Type B pancreatic cell (in vitro differentiated cells): Measurements from ENCODE around the gene ITPRIPL1. TPM values are rescaled to one million over a fixed set of nuclear protein-coding genes. Genes with fewer than 3 reads are reported as not detected.

ENCODE experiments used
- DNase-seq: peaks from one replicate; pipeline ENCODE4 v3.0.0; 2021; ENCODE audit warnings: mixed read lengths; ENCODE audit not compliant: unreplicated experiment; ENCODE audit errors: extremely low spot score
- H3K27ac Mint-ChIP-seq: 2 replicates; pipeline ENCODE4 v1.8.0; 2021; ENCODE audit warnings: mild to moderate bottlenecking, mixed read lengths
- H3K27me3 Mint-ChIP-seq: 2 replicates; pipeline ENCODE4 v1.8.0; 2021; ENCODE audit warnings: mixed read lengths
- H3K36me3 Mint-ChIP-seq: 2 replicates; pipeline ENCODE4 v1.8.0; 2021; ENCODE audit warnings: mixed read lengths
- H3K4me1 Mint-ChIP-seq: one replicate; pipeline ENCODE4 v1.8.0; 2021; ENCODE audit warnings: mixed read lengths; ENCODE audit not compliant: unreplicated experiment
- H3K4me3 Mint-ChIP-seq: 2 replicates; pipeline ENCODE4 v1.8.0; 2021; ENCODE audit warnings: mild to moderate bottlenecking, mixed read lengths
- H3K9me3 Mint-ChIP-seq: 2 replicates; pipeline ENCODE4 v1.8.0; 2021; ENCODE audit warnings: mixed read lengths
- total RNA-seq: library from RNA; stranded (reverse); gene quantifications from 2 replicates; pipeline ENCODE4 v1.2.1, GENCODE V29; 2021; ENCODE audit warnings: low replicate concordance
- TF ChIP-seq, protein P1 (sequence below): fragments of 200-600 bp; sonication (generic); conservative IDR thresholded peaks from 2 replicates; pipeline ENCODE4 v1.5.0; 2021; ENCODE audit warnings: antibody characterized with exemption, mild to moderate bottlenecking

Gene ITPRIPL1
- total RNA-seq, 1 donor from 2014 or later: 11.6 TPM

DNA sequence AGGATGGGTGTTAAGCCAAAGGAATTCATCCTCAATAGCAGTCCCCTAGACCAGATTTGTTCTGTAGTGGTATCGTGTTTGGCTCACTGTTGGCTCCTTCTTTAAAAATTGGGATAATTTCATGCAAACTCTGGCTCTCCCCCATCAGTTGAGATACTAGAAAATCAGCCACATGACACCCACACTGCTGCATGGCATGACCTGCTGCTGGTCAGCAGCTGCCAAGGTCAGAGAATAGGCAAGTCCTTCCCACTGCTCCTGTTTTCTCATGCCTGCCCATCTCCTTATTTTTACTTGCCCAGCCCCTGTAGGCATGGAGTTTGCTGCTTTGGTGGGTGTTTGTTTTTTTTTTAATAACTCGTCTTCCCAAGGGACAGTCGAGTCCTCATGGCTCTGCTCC lies 18.7 kb upstream of the ITPRIPL1 start:
- Mint-ChIP-seq H3K27ac (peak overlapping the region; percentile 97), H3K27me3 (no peaks in the 10 kb centered on the region), H3K4me3 (peak overlapping the region; percentile 100), H3K4me1 (peaks cover 27% of the 10 kb centered on the region), H3K36me3 (peaks cover 25% of the 10 kb centered on the region), H3K9me3 (no peaks in the 10 kb centered on the region)
- TF ChIP-seq, protein P1, sequence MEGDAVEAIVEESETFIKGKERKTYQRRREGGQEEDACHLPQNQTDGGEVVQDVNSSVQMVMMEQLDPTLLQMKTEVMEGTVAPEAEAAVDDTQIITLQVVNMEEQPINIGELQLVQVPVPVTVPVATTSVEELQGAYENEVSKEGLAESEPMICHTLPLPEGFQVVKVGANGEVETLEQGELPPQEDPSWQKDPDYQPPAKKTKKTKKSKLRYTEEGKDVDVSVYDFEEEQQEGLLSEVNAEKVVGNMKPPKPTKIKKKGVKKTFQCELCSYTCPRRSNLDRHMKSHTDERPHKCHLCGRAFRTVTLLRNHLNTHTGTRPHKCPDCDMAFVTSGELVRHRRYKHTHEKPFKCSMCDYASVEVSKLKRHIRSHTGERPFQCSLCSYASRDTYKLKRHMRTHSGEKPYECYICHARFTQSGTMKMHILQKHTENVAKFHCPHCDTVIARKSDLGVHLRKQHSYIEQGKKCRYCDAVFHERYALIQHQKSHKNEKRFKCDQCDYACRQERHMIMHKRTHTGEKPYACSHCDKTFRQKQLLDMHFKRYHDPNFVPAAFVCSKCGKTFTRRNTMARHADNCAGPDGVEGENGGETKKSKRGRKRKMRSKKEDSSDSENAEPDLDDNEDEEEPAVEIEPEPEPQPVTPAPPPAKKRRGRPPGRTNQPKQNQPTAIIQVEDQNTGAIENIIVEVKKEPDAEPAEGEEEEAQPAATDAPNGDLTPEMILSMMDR: no peak
- no peak for DNase-seq

DNA sequence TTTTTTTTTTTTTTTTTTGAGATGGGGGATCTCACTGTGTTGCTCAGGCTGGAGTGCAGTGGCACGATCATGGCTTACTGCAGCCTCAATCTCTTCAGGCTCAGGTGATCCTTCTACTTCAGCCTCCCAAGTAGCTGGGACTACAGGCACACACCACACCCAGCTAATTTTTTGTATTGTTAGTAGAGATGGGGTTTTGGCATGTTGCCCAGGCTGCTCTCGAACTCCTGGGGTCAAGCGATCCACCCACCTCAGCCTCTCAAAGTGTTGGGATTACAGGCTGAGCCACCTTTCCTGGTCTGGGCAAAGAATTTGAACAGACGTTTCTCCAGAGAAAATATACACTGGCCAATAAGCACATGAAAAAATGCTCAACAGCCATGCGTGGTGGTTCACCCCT lies 16.9 kb upstream of the ITPRIPL1 start:
- H3K27me3 Mint-ChIP-seq: peaks cover 13% of the 10 kb centered on the region
- DNase-seq: no peak
- TF ChIP-seq, protein P1: no peak
- no peaks in the 10 kb centered on the region for H3K9me3 Mint-ChIP-seq
- H3K27ac Mint-ChIP-seq: no peak overlapping the region
- peaks cover 22% of the 10 kb centered on the region for H3K4me1 Mint-ChIP-seq
- peaks cover 10% of the 10 kb centered on the region for H3K36me3 Mint-ChIP-seq
- no peak overlapping the region for H3K4me3 Mint-ChIP-seq

DNA sequence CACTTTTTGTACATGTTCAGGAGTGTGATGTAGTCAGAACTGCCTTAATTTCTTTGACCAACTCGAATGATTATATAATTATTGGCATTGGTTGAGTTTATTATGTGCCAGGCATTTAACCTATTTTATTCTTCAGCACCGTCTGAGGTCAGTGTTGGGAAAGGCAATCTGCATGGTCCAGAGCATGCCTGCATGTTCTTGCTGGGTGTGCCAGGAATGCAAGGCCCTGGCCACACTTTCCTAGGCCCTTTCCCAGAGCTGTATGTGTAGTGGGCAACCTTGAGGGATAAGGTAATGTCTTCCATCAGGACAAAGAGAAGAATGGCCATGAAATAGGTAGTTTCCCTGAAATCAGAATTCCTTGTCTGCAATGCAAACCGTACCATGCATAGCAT lies 10.1 kb upstream of the ITPRIPL1 start:
- no peak for DNase-seq
- no peaks in the 10 kb centered on the region for H3K36me3 Mint-ChIP-seq
- TF ChIP-seq, protein P1: no peak
- no peaks in the 10 kb centered on the region for H3K4me1 Mint-ChIP-seq
- H3K4me3 Mint-ChIP-seq: no peak overlapping the region
- no peaks in the 10 kb centered on the region for H3K9me3 Mint-ChIP-seq
- no peak overlapping the region for H3K27ac Mint-ChIP-seq
- peaks cover 30% of the 10 kb centered on the region for H3K27me3 Mint-ChIP-seq

DNA sequence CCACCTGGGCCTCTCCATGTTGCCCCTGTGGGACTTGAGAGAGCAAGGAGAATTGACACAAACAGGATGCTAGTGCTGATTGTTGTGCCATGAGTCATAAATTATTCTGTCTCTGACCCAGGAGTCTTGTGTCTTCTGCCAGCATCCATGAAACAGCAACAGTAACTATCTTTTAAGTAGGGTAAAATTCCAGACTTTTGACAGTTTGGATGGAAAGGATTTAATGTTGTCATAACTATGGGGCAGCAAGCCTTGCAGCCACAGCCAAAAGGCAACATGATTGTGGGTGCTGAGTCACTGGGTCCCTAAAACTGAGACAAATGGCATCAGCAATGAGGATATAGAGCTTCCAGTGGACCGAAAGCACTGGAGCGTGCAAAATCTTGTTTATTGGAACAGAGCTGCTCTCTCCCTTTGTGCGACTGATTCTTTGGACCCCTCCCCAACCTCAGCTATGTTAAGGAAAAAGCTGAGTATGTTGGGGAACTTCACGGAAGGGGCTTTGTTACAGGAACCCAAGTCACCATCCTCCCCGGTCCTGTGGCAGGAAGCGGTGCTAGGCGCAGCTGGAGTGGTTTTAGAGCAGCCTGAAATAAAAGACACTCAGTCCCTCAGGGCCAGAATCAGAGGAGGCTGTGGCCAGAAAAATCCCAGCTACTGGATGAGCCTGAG lies 9.6 kb upstream of the ITPRIPL1 start:
- Mint-ChIP-seq H3K27ac (no peak overlapping the region), H3K36me3 (no peaks in the 10 kb centered on the region), H3K4me1 (no peaks in the 10 kb centered on the region), H3K27me3 (peaks cover 35% of the 10 kb centered on the region), H3K4me3 (no peak overlapping the region), H3K9me3 (no peaks in the 10 kb centered on the region)
- DNase-seq: no peak
- TF ChIP-seq, protein P1: no peak

DNA sequence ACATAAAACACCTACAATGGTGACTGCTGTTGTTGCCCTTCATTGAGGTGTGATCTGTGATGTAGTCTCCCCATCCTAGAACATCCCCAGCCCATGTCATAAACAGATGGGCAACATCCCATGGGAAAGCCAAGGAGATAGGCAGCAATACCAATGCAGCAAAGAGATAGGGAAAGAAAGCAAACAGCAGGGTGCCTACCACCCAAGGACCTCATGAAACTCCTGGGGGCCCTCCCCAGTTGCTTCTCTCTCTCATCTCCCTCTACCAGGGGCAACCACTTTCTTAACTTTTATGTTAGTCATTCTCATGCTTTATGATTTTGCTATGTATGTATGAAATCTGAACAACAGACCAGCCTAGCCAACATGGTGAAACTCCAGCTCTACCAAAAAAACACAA lies 8.1 kb upstream of the ITPRIPL1 start:
- peaks cover 42% of the 10 kb centered on the region for H3K27me3 Mint-ChIP-seq
- TF ChIP-seq, protein P1: no peak
- no peak overlapping the region for H3K4me3 Mint-ChIP-seq
- H3K9me3 Mint-ChIP-seq: no peaks in the 10 kb centered on the region
- H3K36me3 Mint-ChIP-seq: no peaks in the 10 kb centered on the region
- no peak for DNase-seq
- no peak overlapping the region for H3K27ac Mint-ChIP-seq
- peaks cover 4% of the 10 kb centered on the region for H3K4me1 Mint-ChIP-seq
